Measurements from ENCODE around the gene MRPL44.
"Not testable (repeated sequence)": the region's sequence is repeated elsewhere in the genome, so short reads cannot be mapped to it uniquely, and the experiment has no call there.

Gene MRPL44

GRCh38 chr2:223937535-223937934 lies 19.7 kb upstream of the MRPL44 start:
- no peak for DNase-seq

- not testable (repeated sequence) for DNase-seq
Measured at GRCh38 chr2:223939438-223939837, 17.8 kb upstream of the MRPL44 start.

- DNase-seq, result no peak
Measured at GRCh38 chr2:223941579-223942277, 15.5 kb upstream of the MRPL44 start.

GRCh38 chr2:223943135-223943534 lies 14.1 kb upstream of the MRPL44 start:
- no peak for DNase-seq

- no peak for DNase-seq
Measured at GRCh38 chr2:223943561-223944008, 13.7 kb upstream of the MRPL44 start.

GRCh38 chr2:223944166-223944702 lies 13.0 kb upstream of the MRPL44 start:
- no peak for DNase-seq

- DNase-seq, result peak; percentile 52
Measured at GRCh38 chr2:223944703-223945531, 12.3 kb upstream of the MRPL44 start, which contains the start of gene WDFY1. Gene WDFY1, minus strand, starts transcription at chr2:223945335. Its CDS starts 51 bp downstream, at chr2:223945284.

GRCh38 chr2:223945755-223946154 lies 11.5 kb upstream of the MRPL44 start:
- no peak for DNase-seq

- no peak for DNase-seq
Measured at GRCh38 chr2:223947711-223948205, 9.5 kb upstream of the MRPL44 start.

- no peak for DNase-seq
Measured at GRCh38 chr2:223949241-223949840, 7.9 kb upstream of the MRPL44 start.

GRCh38 chr2:223950448-223951347 lies 6.6 kb upstream of the MRPL44 start:
- no peak for DNase-seq

- DNase-seq, result no peak
Measured at GRCh38 chr2:223952280-223952968, 4.8 kb upstream of the MRPL44 start.

- DNase-seq, result no peak
Measured at GRCh38 chr2:223954401-223954800, 2.9 kb upstream of the MRPL44 start.

- no peak for DNase-seq
Measured at GRCh38 chr2:223956300-223956699, 963 bp upstream of the MRPL44 start.

GRCh38 chr2:223959688-223960087 lies 2.4 kb downstream of the MRPL44 start:
- no peak for DNase-seq

GRCh38 chr2:223967981-223968380 lies 10.7 kb downstream of the MRPL44 start:
- no peak for DNase-seq

GRCh38 chr2:223969315-223969714 lies 12.1 kb downstream of the MRPL44 start:
- no peak for DNase-seq

- DNase-seq, result no peak
Measured at GRCh38 chr2:223969856-223970255, 12.6 kb downstream of the MRPL44 start.

GRCh38 chr2:223970343-223971128 lies 13.3 kb downstream of the MRPL44 start:
- peak; percentile 45 for DNase-seq

- no peak for DNase-seq
Measured at GRCh38 chr2:223971731-223972130, 14.5 kb downstream of the MRPL44 start.

Data from NCI-H748 treated with DMSO at 0.1 percent for 48 hours (cell line).